ENCODE measurements around the gene NUP62CL. TPM values are rescaled to one million over a fixed set of nuclear protein-coding genes. Genes with fewer than 3 reads are reported as not detected.

The NUP62CL gene
- total RNA-seq, 1 donor from 2014 or later = 9.3 TPM

GRCh38 chrX:107153005-107153404, 53.2 kb downstream of the NUP62CL start:
- H3K36me3 Mint-ChIP-seq (ENCODE audit: low read depth, unreplicated experiment) = no peaks in the 10 kb centered on the region
- DNase-seq (ENCODE audit: low spot score) = no peak
- H3K9me3 Mint-ChIP-seq (ENCODE audit: unreplicated experiment) = no peaks in the 10 kb centered on the region
- H3K27me3 Mint-ChIP-seq (ENCODE audit: unreplicated experiment) = no peaks in the 10 kb centered on the region
- TF ChIP-seq CTCF (IDR thresholded peaks at IDR 0.05; ENCODE audit: unreplicated experiment) = no peak
- no peaks in the 10 kb centered on the region for H3K4me1 Mint-ChIP-seq (ENCODE audit: unreplicated experiment)
- H3K4me3 Mint-ChIP-seq (ENCODE audit: unreplicated experiment) = no peak overlapping the region
- no peak overlapping the region for H3K27ac Mint-ChIP-seq (ENCODE audit: unreplicated experiment)

DNA sequence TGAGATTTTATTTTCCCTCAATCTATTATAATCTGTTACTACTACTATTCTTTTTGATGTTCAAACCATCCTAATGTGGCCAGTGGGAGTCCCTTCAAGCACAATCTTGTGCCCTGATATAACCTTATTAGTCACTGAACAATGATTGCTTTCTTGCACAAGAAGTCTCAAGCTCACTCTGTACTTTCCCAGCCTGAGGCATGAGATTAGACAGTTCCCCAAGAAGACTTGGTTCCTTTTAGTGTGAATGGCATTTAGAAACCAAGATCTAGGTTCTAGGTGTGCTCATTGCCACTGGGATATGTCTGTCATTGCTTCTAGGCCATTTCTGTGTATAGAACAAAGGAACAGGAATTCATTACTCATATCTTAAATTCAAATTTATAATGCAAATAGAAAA, 59.6 kb downstream of the NUP62CL start:
- no peak for DNase-seq (ENCODE audit: low spot score)
- Mint-ChIP-seq H3K27me3 (ENCODE audit: unreplicated experiment) (peaks cover 1% of the 10 kb centered on the region), H3K9me3 (ENCODE audit: unreplicated experiment) (no peaks in the 10 kb centered on the region), H3K36me3 (ENCODE audit: low read depth, unreplicated experiment) (no peaks in the 10 kb centered on the region), H3K27ac (ENCODE audit: unreplicated experiment) (no peak overlapping the region), H3K4me3 (ENCODE audit: unreplicated experiment) (no peak overlapping the region), H3K4me1 (ENCODE audit: unreplicated experiment) (no peaks in the 10 kb centered on the region)
- TF ChIP-seq CTCF (IDR thresholded peaks at IDR 0.05; ENCODE audit: unreplicated experiment) = no peak

- no peaks in the 10 kb centered on the region for H3K27me3 Mint-ChIP-seq (ENCODE audit: unreplicated experiment)
- H3K4me1 Mint-ChIP-seq (ENCODE audit: unreplicated experiment) = no peaks in the 10 kb centered on the region
- peaks cover 3% of the 10 kb centered on the region for H3K36me3 Mint-ChIP-seq (ENCODE audit: low read depth, unreplicated experiment)
- DNase-seq (ENCODE audit: low spot score) = no peak
- H3K27ac Mint-ChIP-seq (ENCODE audit: unreplicated experiment) = no peak overlapping the region
- H3K9me3 Mint-ChIP-seq (ENCODE audit: unreplicated experiment) = no peaks in the 10 kb centered on the region
- TF ChIP-seq CTCF (IDR thresholded peaks at IDR 0.05; ENCODE audit: unreplicated experiment) = no peak
- no peak overlapping the region for H3K4me3 Mint-ChIP-seq (ENCODE audit: unreplicated experiment)
These were observed 70.3 kb downstream of the NUP62CL start for GRCh38 chrX:107135965-107136307.

- Mint-ChIP-seq H3K36me3 (ENCODE audit: low read depth, unreplicated experiment) (peaks cover 3% of the 10 kb centered on the region), H3K27me3 (ENCODE audit: unreplicated experiment) (no peaks in the 10 kb centered on the region), H3K27ac (ENCODE audit: unreplicated experiment) (no peak overlapping the region), H3K9me3 (ENCODE audit: unreplicated experiment) (no peaks in the 10 kb centered on the region), H3K4me3 (ENCODE audit: unreplicated experiment) (no peak overlapping the region), H3K4me1 (ENCODE audit: unreplicated experiment) (no peaks in the 10 kb centered on the region)
- DNase-seq (ENCODE audit: low spot score) = no peak
- TF ChIP-seq CTCF (IDR thresholded peaks at IDR 0.05; ENCODE audit: unreplicated experiment) = no peak
These were observed 70.9 kb downstream of the NUP62CL start for GRCh38 chrX:107135049-107135964.

DNA sequence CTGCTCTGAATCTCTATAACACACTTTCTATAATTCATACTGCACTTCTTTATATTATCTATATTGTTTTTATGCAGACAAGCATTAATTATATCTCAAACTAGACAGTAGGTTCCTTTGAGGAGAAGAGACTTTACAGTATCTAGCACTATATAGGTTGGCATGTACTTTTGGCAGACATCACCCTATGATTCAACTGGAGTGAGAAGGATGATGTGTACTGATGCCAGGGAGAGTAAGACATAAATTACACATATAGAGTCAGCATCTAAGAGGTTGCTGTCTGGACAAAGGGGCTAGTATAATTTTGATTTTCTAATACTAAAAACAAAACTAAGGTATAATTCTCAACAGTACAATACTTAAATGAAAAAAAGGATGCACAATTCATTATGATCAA, 82.5 kb downstream of the NUP62CL start:
- H3K27me3 Mint-ChIP-seq (ENCODE audit: unreplicated experiment) = peaks cover 3% of the 10 kb centered on the region
- DNase-seq (ENCODE audit: low spot score) = no peak
- H3K36me3 Mint-ChIP-seq (ENCODE audit: low read depth, unreplicated experiment) = no peaks in the 10 kb centered on the region
- no peaks in the 10 kb centered on the region for H3K9me3 Mint-ChIP-seq (ENCODE audit: unreplicated experiment)
- H3K27ac Mint-ChIP-seq (ENCODE audit: unreplicated experiment) = no peak overlapping the region
- TF ChIP-seq CTCF (IDR thresholded peaks at IDR 0.05; ENCODE audit: unreplicated experiment) = no peak
- H3K4me3 Mint-ChIP-seq (ENCODE audit: unreplicated experiment) = no peak overlapping the region
- H3K4me1 Mint-ChIP-seq (ENCODE audit: unreplicated experiment) = no peaks in the 10 kb centered on the region

Measured in endothelial cell (in vitro differentiated cells).